Left renal cortex interstitium (tissue), 4 donors: ENCODE data around the gene MAP1LC3B2. TPM values are rescaled to one million over a fixed set of nuclear protein-coding genes. Genes with fewer than 3 reads are reported as not detected.
"Not testable (repeated sequence)": the region's sequence is repeated elsewhere in the genome, so short reads cannot be mapped to it uniquely, and the experiment has no call there.

Experiments used
- DNase-seq, 4 donors: peaks; one replicate each; pipeline ENCODE4 v3.0.0-alpha.2; 2013; ENCODE audit warnings: low read depth in 4 of 4, low spot score in 2 of 4, missing footprints in 1 of 4
- polyA plus RNA-seq, 4 donors: library from polyadenylated mRNA; unstranded; fragments of 120-200 nt; gene quantifications; one replicate each; pipeline ENCODE4 v1.2.1, GENCODE V29; 2013; ENCODE audit not compliant: insufficient read length in 4 of 4

MAP1LC3B2 gene
- polyA plus RNA-seq, 4 donors: 6.5 to 10.4 (median 7.5) TPM

- DNase-seq: no peak
These were observed 2.0 kb upstream of the MAP1LC3B2 start for GRCh38 chr12:116556964-116557698.

DNA sequence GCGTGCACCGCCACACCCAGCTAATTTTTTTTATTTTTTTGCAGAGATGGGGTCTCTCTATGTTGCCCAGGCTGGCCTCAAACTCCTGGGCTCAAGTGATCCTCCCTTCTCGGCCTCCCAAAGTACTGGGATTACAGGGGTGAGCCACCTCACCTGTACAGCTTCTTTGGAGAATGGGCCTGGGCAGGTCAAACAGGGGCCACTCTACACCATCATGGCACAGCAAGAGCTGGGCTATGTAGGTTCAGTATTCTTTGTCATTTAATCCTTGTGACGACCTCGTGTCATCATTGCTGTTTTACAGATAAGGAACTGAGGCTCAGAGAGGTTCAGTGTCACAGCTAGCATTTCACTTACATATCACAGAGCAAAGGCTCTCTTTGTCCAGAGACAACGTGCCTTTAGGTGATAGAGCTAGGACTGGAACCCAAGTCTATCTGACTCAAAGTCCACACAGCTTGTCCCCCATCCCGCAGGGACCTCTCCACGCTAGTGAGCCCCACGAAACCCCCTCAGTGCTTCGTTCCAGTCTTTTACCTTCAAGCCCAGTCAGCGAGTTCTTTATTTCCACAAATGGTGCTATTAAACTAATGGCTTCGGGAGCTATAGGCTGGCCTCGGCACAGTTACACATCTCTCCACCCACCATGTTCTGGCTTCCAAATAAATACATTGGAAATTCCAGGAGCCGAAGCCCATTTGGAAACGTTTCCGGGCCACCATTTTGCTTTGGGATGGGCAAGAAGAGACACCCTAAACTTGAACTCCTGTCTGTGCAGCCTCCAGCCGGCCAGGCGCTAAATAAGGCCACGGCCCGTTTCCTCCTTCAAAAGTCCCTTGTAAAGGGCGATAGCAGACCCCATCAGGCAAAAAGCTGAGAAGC is 660 bp upstream of the MAP1LC3B2 start:
- no peak for DNase-seq

- DNase-seq: no peak
These were observed 2.1 kb downstream of the MAP1LC3B2 start for GRCh38 chr12:116561181-116561821.

DNA sequence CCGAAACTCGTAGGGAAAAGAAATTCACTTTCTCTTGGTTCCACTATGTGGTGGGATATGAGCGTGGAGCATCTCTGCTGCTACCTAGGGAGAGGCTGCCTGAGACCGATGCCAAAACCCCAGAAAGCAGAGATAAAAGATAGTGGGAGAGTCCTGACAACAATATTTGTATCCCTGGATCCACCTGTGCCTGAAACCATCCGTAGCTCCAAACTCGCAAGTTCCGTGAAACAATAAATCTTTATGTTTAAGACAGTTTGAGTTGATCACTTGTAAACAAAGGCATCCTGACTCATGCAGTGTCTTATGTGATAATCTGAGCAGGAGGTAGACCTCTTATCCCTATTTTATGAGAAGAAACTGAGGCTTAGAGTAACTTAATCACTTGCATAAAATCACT is 2.9 kb downstream of the MAP1LC3B2 start:
- DNase-seq: no peak

GRCh38 chr12:116563262-116563661 is 4.1 kb downstream of the MAP1LC3B2 start:
- no peak for DNase-seq

DNA sequence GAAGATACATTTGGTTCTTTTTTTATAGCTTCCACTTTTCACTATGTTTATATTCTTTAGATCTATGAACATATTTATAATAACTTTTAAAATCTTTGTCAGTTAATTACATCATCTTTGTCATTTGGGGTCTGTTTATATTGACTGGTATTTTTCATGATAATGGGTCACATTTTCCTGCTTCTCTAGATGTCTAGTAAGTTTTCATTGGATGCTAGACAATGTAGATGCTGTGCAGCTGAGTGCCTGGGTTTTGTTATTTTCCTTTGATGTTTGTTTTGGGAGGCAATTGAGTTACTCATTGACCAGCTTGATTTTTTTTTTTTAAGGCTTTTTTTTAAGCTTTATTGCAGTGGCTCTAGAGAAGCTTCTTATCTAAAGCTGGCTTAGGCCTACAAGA is 4.9 kb downstream of the MAP1LC3B2 start:
- no peak for DNase-seq

DNA sequence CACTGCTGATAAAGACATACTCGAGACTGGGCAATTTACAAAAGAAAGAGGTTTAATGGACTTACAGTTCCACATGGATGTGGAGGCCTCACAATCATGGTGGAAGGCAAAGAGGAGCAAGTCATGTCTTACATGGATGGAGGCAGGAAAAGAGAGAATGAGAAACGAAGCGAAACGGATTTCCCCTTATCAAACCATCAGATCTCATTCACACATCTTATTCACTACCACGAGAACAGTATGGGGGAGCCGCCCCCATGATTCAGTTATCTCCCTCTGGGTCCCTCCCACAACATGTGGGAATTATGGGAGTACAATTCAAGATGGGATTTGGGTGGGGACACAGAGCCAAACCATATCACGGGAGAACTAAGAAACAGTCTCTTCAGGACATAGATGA is 6.0 kb downstream of the MAP1LC3B2 start:
- DNase-seq: not testable (repeated sequence)

DNA sequence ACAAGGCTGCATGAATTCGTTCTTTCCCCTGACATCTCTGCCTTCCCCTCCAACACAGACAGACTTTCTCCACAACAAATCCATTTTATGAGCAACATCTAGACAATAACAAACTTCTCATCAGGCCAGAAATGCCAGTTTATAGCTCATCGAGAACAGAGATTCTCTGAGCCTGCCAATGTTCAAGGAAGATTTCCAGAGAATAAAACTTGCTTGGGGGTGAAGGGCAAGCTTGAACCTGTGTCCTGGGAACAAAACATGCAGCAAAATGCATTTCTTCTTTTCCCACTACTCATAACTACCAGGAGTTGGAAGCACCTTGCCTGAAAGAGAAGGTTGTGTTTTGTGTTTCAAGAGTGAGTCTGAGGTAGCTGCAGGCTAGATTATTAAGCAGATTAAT is 6.8 kb downstream of the MAP1LC3B2 start:
- DNase-seq: no peak

GRCh38 chr12:116568203-116568602 is 9.0 kb downstream of the MAP1LC3B2 start:
- DNase-seq: no peak

GRCh38 chr12:116571089-116571488 is 11.9 kb downstream of the MAP1LC3B2 start:
- DNase-seq: no peak

- DNase-seq: no peak
These were observed 14.6 kb downstream of the MAP1LC3B2 start for GRCh38 chr12:116573776-116574175.

DNA sequence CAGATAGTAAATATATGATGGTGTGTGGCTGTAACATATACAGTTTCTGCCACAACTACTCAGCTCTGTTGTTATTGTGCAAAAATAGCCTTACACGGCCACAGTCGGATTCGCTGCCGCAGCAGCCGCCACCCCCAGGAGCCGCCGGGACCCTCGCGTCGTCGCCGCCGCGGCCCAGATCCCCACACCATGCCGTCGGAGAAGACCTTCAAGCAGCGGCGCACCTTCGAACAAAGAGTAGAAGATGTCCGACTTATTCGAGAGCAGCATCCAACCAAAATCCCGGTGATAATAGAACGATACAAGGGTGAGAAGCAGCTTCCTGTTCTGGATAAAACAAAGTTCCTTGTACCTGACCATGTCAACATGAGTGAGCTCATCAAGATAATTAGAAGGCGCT is 16.6 kb downstream of the MAP1LC3B2 start:
- DNase-seq: not testable (repeated sequence)

- no peak for DNase-seq
These were observed 18.0 kb downstream of the MAP1LC3B2 start for GRCh38 chr12:116577154-116577561.

- DNase-seq: no peak
These were observed 18.9 kb downstream of the MAP1LC3B2 start for GRCh38 chr12:116578051-116578450.

GRCh38 chr12:116582610-116583009 is 23.4 kb downstream of the MAP1LC3B2 start:
- DNase-seq: no peak

DNA sequence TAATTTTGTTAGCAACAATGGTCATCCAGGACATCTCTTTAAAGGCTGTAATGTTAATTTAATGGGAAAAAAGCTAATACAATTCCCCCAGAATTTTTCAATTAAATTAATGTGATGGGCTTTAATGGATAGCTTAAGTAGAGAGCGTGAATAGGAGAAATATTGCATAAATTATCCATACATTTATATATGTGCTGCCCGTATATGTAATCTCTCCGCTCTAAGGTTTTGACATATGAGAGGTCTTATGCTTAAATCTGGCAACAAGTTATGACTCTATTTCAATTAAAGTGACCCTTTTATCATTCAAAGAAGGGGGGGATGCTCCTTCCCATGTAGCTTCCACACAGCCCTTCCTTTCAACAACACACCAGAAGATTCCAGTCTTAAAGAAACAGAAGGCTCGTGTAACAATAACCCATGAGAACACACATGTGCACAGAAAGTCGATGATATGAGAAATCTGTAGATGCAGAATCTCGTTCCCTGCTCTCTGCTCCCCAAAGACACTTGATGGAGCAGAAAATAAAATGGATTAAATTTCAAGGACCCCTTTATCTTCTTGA is 24.0 kb downstream of the MAP1LC3B2 start:
- no peak for DNase-seq

GRCh38 chr12:116587270-116587669 is 28.1 kb downstream of the MAP1LC3B2 start:
- no peak for DNase-seq

GRCh38 chr12:116588390-116589028 is 29.3 kb downstream of the MAP1LC3B2 start:
- no peak for DNase-seq

- DNase-seq: no peak
These were observed 30.4 kb downstream of the MAP1LC3B2 start for GRCh38 chr12:116589581-116589980.

- no peak for DNase-seq
These were observed 31.4 kb downstream of the MAP1LC3B2 start for GRCh38 chr12:116590561-116590960.
